Fibroblast of pulmonary artery (primary cell): ENCODE results near the gene DYRK2.

Source experiments
- DNase-seq: peaks from one replicate; pipeline ENCODE4 v3.0.0-alpha.2; 2010; ENCODE audit warnings: low read depth
- H3K4me3 ChIP-seq: replicated peaks from 2 replicates; pipeline ENCODE4 v1.5.1; 2011; ENCODE audit warnings: low read depth, mild to moderate bottlenecking, control low read depth, low read length, moderate library complexity
- CTCF ChIP-seq: IDR thresholded peaks from 2 replicates; pipeline ENCODE4 v1.5.1; 2011; ENCODE audit warnings: mild to moderate bottlenecking, control low read depth, low read length, inconsistent platforms; ENCODE audit errors: missing control alignments

The DYRK2 gene

GRCh38 chr12:67649261-67649569 is 670 bp downstream of the DYRK2 start:
- peak overlapping the region; percentile 82 for H3K4me3 ChIP-seq
- no peak for TF ChIP-seq CTCF
- no peak for DNase-seq

GRCh38 chr12:67649570-67650387 is 1.2 kb downstream of the DYRK2 start:
- H3K4me3 ChIP-seq, result peak overlapping the region; percentile 82
- no peak for DNase-seq
- TF ChIP-seq CTCF, result no peak

GRCh38 chr12:67650388-67651131 is 2.0 kb downstream of the DYRK2 start:
- H3K4me3 ChIP-seq, result peak overlapping the region; percentile 82
- DNase-seq, result no peak
- TF ChIP-seq CTCF, result no peak

GRCh38 chr12:67651132-67651695 is 2.7 kb downstream of the DYRK2 start:
- peak overlapping the region; percentile 82 for H3K4me3 ChIP-seq
- peak; percentile 42 for TF ChIP-seq CTCF
- peak; percentile 60 for DNase-seq

- TF ChIP-seq CTCF, result no peak
- no peak overlapping the region for H3K4me3 ChIP-seq
- DNase-seq, result no peak
These were observed 7.3 kb downstream of the DYRK2 start for GRCh38 chr12:67655829-67656228.

- no peak overlapping the region for H3K4me3 ChIP-seq
- no peak for TF ChIP-seq CTCF
- no peak for DNase-seq
These were observed 7.7 kb downstream of the DYRK2 start for GRCh38 chr12:67656251-67656650.

GRCh38 chr12:67658486-67658885 is 9.9 kb downstream of the DYRK2 start:
- DNase-seq, result no peak
- H3K4me3 ChIP-seq, result no peak overlapping the region
- TF ChIP-seq CTCF, result no peak
